ENCODE results near the gene NOL12.
"Not testable (repeated sequence)": the region's sequence is repeated elsewhere in the genome, so short reads cannot be mapped to it uniquely, and the experiment has no call there.

Gene NOL12

GRCh38 chr22:37680191-37680851, 5.8 kb upstream of the NOL12 start:
- DNase-seq, result peak; percentile 20

DNA sequence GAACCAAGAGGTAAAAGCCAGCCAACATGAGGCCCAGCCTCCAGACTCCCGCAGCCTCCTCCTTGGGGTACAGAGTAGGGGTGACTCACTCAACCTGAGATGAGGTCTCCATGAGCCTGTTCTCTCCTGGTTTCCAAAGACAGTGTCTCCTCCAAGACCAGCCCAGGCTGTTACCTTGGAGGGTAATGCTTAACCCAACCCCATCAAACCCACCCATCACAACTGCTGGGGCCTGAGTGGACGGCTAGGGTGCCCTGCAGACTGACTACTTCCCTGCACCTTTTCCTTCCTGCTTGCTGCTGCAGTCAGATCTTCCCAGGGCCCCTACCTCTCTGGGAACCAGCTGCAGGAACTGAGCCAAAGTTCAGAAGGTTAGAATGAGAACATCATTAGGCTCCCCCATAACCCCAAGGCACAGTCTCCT, 5.1 kb upstream of the NOL12 start:
- DNase-seq, result peak; percentile 48

DNA sequence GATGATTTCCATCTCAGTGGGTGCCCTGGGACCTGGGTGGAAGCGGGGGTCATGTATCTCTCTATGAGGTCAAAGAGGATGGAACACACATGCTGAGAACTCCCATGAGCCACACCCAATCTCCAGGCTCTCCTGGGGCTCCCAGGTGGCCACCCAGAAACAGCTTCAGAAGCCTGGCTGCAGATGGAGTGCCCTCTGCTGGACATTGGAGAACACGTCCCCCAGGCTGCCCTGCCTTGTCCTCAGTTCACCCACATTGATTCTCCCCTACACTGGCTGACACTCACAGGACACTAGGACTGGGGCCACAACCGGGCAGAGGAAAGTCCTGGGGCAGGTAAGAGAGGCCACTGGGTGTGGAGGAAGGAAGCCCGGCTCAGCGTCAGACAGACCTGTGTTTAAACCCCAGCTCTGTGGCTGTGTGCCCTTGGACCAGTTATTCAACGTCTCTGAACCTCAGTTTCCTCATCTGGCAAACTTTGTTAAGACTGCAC, 4.5 kb upstream of the NOL12 start:
- peak; percentile 77 for DNase-seq

DNA sequence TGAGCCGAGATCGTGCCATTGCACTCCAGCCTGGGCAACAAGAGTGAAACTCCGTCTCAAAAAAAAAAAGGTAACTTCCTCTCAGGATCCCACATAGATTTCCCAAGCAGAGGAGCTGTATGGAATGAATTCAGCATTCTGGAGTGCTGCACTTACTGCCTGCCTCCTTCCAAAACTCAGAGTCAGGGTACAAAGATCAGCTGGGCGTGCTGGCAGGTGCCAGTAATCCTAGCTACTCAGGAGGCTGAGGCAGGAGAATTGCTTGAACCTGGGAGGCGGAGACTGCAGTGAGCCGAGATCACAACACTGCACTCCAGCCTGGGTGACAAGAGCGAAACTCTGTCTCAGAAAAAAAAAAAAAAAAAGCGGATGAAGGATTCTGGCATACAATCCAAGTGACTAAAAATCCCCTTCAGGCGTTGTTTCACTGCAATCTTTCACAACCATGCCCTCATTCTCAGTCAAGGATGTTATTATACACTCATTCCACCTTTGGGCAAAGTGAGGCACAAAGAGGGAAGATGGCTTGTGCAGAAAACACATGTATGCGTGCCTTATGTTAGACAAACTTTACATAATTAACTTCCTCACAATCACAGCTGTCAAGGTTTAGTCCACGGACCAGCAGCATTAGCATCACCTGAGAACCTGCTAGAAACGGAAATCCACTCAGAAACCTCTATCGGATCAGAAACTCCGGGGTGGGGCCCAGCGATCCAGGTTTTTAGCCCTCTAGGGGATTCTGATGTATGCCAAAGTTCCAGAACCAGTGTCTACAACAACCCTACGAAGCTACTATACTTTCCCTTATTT, 1.1 kb upstream of the NOL12 start:
- no peak for DNase-seq

- no peak for DNase-seq
Measured at GRCh38 chr22:37690407-37690806, 4.3 kb downstream of the NOL12 start.

DNA sequence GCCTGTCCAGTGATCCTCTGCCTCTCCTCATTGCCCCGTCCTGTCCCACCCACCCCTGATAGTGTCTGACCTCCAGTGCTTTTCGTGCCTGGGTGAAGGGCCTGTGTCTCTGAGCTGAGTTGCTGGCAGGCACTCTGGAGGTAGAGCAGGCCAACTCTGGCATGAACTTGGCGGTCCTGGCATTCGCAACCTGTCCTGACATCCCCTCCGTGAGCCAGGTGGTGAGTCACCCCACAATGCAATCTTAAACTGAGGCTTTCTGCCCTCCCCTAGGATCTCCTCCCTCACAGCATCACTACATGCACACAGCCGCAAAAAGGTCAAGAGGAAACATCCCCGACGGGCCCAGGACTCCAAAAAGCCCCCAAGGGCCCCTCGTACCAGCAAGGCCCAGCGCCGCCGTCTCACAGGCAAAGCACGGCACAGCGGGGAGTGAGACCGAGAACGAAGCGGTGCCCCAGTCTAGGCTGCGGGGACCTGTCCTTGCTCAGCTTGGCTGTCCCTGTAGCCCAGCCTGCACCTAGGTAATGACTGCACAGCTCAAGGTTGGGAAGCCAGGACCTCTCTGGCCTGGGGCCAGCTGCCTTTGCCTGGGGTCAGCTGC, 4.9 kb downstream of the NOL12 start:
- no peak for DNase-seq

- DNase-seq, result no peak
Measured at GRCh38 chr22:37692627-37693285, 6.6 kb downstream of the NOL12 start.

- DNase-seq, result not testable (repeated sequence)
Measured at GRCh38 chr22:37694131-37694530, 8.0 kb downstream of the NOL12 start.

GRCh38 chr22:37696260-37696656, 10.1 kb downstream of the NOL12 start:
- DNase-seq, result not testable (repeated sequence)

DNA sequence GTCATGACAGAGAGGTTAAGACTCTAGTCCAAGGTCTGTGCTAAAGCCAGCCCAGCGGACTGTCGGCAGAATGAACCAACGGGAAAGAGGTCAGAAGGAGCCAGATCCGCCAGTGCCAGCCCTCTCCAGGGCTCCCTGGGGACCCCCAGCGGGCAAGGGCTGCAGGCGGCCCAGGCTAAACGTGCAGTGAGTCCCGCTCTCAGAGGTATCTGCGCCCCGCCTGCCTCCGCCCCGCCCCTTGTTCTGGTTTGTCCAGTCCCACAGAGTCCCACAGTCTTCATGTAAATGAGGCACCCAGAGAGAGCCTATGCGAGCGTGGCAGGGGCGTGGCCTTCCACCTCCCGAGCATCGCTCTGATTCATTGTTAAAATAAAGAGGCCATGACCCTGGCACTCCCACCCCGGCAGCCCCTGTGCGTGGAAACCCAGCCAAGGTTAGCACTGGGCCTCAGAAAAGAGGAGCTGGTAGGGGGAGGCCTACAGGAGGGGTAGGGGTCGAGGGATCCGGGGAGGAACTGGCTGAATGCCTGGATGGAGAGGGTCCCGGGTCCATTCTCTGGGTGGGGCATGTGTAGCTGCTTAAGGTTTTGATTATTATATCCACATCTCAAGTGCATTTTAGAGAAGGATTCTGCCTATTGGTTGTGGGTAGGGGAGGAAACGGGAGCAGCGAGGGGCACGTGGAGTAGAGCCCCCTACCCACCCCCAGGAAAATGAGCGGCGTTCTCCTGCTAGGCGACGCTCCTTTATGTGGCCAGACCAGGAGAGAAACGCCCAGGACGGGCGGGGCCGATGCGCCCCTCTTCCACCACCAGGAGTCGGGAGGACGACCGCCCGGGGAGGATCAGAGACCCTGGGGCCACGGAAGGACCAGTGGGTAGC, 10.8 kb downstream of the NOL12 start, which contains the start of gene TRIOBP:
TRIOBP (plus strand) TSS at position 392 of the 881 bp plus-strand sequence. CDS start 4,318 bp downstream, outside the sequence.
- DNase-seq, result peak; percentile 99

DNA sequence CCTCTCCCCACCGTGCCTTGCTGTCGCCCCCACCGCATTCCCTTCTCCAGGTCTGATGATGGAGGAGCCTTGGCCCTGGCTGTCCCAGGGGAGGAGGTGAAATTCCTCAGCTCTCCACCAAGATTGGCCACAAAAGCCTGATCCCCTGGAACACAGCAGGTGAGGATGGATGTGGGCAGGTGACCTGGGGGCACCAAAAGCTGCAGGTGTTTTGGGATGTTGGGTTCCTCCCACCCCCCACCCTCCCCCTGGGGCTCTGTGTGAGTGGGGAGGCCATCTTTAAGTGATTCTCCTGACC, 11.3 kb downstream of the NOL12 start:
- no peak for DNase-seq

GRCh38 chr22:37701141-37701786, 15.1 kb downstream of the NOL12 start:
- DNase-seq, result no peak

GRCh38 chr22:37703906-37704305, 17.8 kb downstream of the NOL12 start:
- no peak for DNase-seq

DNA sequence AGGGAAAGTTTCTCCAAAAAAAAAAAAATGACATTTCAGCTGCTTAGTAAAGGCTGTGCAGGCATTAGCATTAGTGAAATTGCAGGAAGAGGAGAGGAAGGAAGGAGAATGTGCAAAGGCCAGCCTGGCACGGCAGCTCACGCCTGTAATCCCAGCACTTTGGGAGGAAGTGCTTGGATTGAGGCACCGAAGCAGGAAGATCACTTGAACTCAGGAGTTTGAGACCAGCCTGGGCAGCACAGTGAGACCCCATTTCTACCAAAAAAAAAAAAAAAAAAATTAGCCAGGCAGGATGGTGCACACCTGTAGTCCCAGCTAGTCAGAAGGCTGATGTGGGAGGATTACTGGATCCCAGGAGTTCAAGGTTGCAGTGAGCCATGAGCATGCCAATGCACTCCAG, 18.5 kb downstream of the NOL12 start:
- no peak for DNase-seq

GRCh38 chr22:37705205-37705604, 19.1 kb downstream of the NOL12 start:
- no peak for DNase-seq

DNA sequence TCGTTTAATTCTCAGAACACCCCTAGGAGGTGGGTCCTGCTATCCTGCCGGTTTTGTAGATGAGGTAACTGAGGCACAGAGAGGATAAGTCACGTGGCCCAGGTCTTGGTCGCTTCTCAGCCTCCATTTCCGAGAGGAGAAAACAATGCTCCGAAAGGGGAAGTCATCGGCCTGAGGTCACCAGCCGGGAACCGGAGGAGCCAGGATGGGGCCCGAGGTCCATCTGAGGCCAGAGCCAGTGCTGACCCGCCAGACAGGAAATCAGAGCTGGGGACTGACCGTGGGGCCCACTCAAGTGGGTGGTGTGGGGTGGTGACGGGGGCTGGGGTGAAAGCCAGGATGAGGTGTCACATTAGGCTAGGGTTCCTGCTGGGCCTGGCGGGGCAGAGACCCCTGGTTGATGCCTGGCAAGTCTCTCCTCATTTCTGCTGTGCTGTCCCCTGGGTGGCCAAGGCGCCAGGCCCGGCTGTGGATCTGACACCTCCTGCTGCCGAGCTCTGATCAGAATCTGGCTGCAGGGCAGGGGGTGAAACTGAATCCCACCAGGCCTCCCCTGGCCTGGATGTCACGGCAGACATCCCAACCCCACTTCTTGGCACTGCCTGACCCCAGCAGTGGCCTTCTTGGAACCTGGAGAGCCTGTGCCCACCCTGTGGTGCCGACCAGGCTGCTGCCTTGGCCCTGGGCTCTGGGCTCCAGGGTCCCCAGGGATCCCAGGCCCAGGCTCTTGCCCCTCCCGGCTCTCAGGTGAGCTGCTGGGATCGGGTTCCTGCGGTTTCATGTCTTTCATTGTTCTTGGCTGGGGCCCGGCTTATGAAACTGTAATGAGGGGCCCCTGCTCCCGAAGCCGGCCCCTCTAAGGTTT, 22.7 kb downstream of the NOL12 start:
- no peak for DNase-seq

DNA sequence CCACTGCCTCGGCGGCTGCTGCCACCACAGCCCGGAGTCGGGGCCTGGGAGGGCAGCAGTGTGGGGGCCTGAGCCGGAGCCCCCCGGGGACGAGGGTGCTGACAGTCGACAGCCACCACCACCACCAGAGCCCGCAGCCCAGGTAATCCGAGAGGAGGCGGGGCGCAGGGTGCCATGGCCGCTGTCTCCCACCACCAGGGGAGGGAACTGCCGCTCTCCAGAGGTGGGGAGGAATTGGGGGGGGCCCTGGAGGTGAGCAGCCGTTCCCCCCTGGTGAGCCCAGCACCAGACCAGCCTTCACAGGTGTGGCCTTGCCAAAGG, 23.3 kb downstream of the NOL12 start:
- DNase-seq, result no peak

- no peak for DNase-seq
Measured at GRCh38 chr22:37710675-37711074, 24.5 kb downstream of the NOL12 start.

GRCh38 chr22:37711490-37711889, 25.3 kb downstream of the NOL12 start:
- DNase-seq, result no peak

DNA sequence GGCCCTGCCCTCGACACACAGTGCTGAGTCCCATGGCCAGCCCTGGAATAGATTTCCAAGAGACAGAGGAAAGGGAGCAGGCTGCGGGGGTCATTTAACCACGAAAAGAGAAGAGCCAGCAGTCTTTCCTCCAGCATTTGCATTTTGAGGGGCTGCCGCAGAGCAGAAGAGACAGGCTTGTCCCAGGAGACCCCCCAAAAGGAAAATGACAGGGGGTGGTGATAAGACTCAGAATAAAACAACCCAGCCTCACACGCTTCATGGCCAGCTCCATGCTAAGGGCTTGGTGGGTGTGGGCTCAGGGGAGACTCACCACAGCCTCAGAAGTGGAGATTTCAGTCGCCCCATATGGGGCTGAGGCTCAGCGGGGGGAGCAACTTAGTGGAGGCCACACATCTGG, 27.6 kb downstream of the NOL12 start:
- no peak for DNase-seq

- no peak for DNase-seq
Measured at GRCh38 chr22:37714634-37715033, 28.5 kb downstream of the NOL12 start.
